A549 (cell line): Measurements from ENCODE around the gene RBM44. TPM values are rescaled to one million over a fixed set of nuclear protein-coding genes. Genes with fewer than 3 reads are reported as not detected.
A peak's percentile ranks its signal among the peaks of the same experiment; 100 is the strongest.

ENCODE experiments used
- ATAC-seq, 2 experiments: fragments of 200-7000 bp in 1 of 2; fragments of >200 bp in 1 of 2; cut with Nextera tagmentation in 1 of 2; cut with Tn5 transposase in 1 of 2; 3 replicates each; pipeline versions ENCODE4 v1.8.0 to v1.9.1; 2018 to 2020; ENCODE audit warnings: mild to moderate bottlenecking in 1 of 2, moderate library complexity in 1 of 2
- CTCF ChIA-PET: fragments of 300-600 bp; sonication (Branson Sonifier 250); formaldehyde crosslinking; extraction: SDS; loops from one replicate; lab custom pipeline; 2021; ENCODE audit warnings: antibody characterized with exemption, inconsistent platforms; lab: Yijun Ruan, JAX
- POLR2A ChIA-PET: fragments of 350-600 bp; formaldehyde crosslinking; extraction: SDS; loops from one replicate; lab custom pipeline; 2021; ENCODE audit warnings: antibody characterized with exemption, inconsistent platforms; lab: Yijun Ruan, JAX
- DNase-seq, 2 experiments: peaks; one replicate each; pipeline versions ENCODE4 v3.0.0 to v3.0.0-alpha.2; 2011 to 2016; ENCODE audit warnings: low read depth in 1 of 2, low spot score in 1 of 2
- FAIRE-seq: peaks from 2 replicates; lab custom pipeline; 2011; peaks lifted over from hg19 to GRCh38; lab: Jason Lieb, UNC
- H3K27ac ChIP-seq, 2 experiments: fragments of >200 bp; sonication (Bioruptor Twin); formaldehyde crosslinking; 3 replicates each; pipeline ENCODE4 v1.5.1; 2016 to 2017
- H3K4me1 ChIP-seq: fragments of >200 bp; sonication (Bioruptor Twin); formaldehyde crosslinking; 3 replicates; pipeline ENCODE4 v1.6.1; 2016
- H3K4me2 ChIP-seq: fragments of >200 bp; sonication (Bioruptor Twin); formaldehyde crosslinking; 3 replicates; pipeline ENCODE4 v1.6.1; 2016
- H3K4me3 ChIP-seq: fragments of >200 bp; sonication (Bioruptor Twin); formaldehyde crosslinking; 3 replicates; pipeline ENCODE4 v1.5.1; 2016
- H3K9me3 ChIP-seq: fragments of >200 bp; sonication (Bioruptor Twin); formaldehyde crosslinking; 3 replicates; pipeline ENCODE4 v1.6.1; 2016
- CBX8 ChIP-seq: fragments of 200-600 bp; sonication (generic); IDR thresholded peaks from 2 replicates; pipeline ENCODE4 v1.6.1; 2016
- CHD2 ChIP-seq: fragments of 150-350 bp; IDR thresholded peaks from 2 replicates; pipeline ENCODE4 v1.6.1; 2014; ENCODE audit warnings: low read length; ENCODE audit not compliant: partially characterized antibody
- EHF ChIP-seq: fragments of 250-450 bp; sonication (Bioruptor Pico); IDR thresholded peaks from 2 replicates; pipeline ENCODE4 v1.5.0; 2020; ENCODE audit warnings: mild to moderate bottlenecking
- EHMT2 ChIP-seq: fragments of 200-600 bp; sonication (generic); IDR thresholded peaks from 2 replicates; pipeline ENCODE4 v1.6.1; 2016; ENCODE audit warnings: antibody characterized with exemption, low read depth, mild to moderate bottlenecking, moderate library complexity
- ELK1 ChIP-seq: fragments of 150-350 bp; IDR thresholded peaks from 2 replicates; pipeline ENCODE4 v1.6.1; 2014; ENCODE audit warnings: low read depth, mild to moderate bottlenecking, low read length
- EP300 ChIP-seq, 2 experiments: fragments of >200 bp; sonication (Bioruptor Twin); formaldehyde crosslinking; IDR thresholded peaks; 2 replicates in 1 of 2; 3 replicates in 1 of 2; pipeline ENCODE4 v1.6.1; 2016 to 2017
- ESRRA ChIP-seq: fragments of 150-350 bp; IDR thresholded peaks from 2 replicates; pipeline ENCODE4 v1.6.1; 2014; ENCODE audit warnings: mild to moderate bottlenecking, low read length, borderline replicate concordance
- FOSB ChIP-seq: fragments of 250-450 bp; sonication (Bioruptor Pico); IDR thresholded peaks from 2 replicates; pipeline ENCODE4 v1.5.0; 2020; ENCODE audit warnings: mild to moderate bottlenecking, moderate library complexity
- FOSL2 ChIP-seq, 2 experiments: fragments of 450-650 bp in 1 of 2; fragments of >200 bp in 1 of 2; sonication (Bioruptor Twin) in 1 of 2; formaldehyde crosslinking; IDR thresholded peaks; 2 replicates each; pipeline versions ENCODE4 v1.5.0 to v1.6.1; 2016 to 2020; ENCODE audit warnings: mild to moderate bottlenecking in 1 of 2, moderate library complexity in 1 of 2
- FOXS1 ChIP-seq: fragments of 250-450 bp; sonication (Bioruptor Pico); IDR thresholded peaks from 2 replicates; pipeline ENCODE4 v1.5.0; 2020; ENCODE audit warnings: mild to moderate bottlenecking, moderate library complexity
- HES2 ChIP-seq: fragments of >200 bp; sonication (Bioruptor Twin); formaldehyde crosslinking; IDR thresholded peaks from 2 replicates; pipeline ENCODE4 v1.6.1; 2016
- HOXA7 ChIP-seq: fragments of 250-450 bp; sonication (Bioruptor Pico); IDR thresholded peaks from 2 replicates; pipeline ENCODE4 v1.5.0; 2020; ENCODE audit warnings: mild to moderate bottlenecking, moderate library complexity
- HOXB5 ChIP-seq: fragments of 250-450 bp; sonication (Bioruptor Pico); IDR thresholded peaks from 2 replicates; pipeline ENCODE4 v1.5.0; 2020; ENCODE audit warnings: mild to moderate bottlenecking, moderate library complexity
- KDM1A ChIP-seq: fragments of 200-600 bp; sonication (generic); IDR thresholded peaks from 2 replicates; pipeline ENCODE4 v1.6.1; 2016; ENCODE audit warnings: low read depth, mild to moderate bottlenecking
- POLR2AphosphoS2 ChIP-seq: conservative IDR thresholded peaks from 2 replicates; pipeline ENCODE4 v1.6.1; 2012; ENCODE audit warnings: low read length, improper control_type of control experiment, inconsistent platforms
- RAD21 ChIP-seq, 2 experiments: fragments of >200 bp in 1 of 2; sonication (Bioruptor Twin) in 1 of 2; formaldehyde crosslinking in 1 of 2; IDR thresholded peaks in 1 of 2; conservative IDR thresholded peaks in 1 of 2; 2 replicates in 1 of 2; 3 replicates in 1 of 2; pipeline ENCODE4 v1.6.1; 2012 to 2018; ENCODE audit warnings: inconsistent platforms in 1 of 2
- RARB ChIP-seq: fragments of 250-450 bp; sonication (Bioruptor Pico); IDR thresholded peaks from 2 replicates; pipeline ENCODE4 v1.8.0; 2021; ENCODE audit warnings: mild to moderate bottlenecking, moderate library complexity
- RCOR1 ChIP-seq: fragments of 150-350 bp; IDR thresholded peaks from 2 replicates; pipeline ENCODE4 v1.6.1; 2014; ENCODE audit warnings: antibody characterized with exemption, low read length, low read depth
- RNF2 ChIP-seq: fragments of 200-600 bp; sonication (generic); IDR thresholded peaks from 2 replicates; pipeline ENCODE4 v1.6.1; 2016; ENCODE audit warnings: low read depth, mild to moderate bottlenecking, antibody characterized with exemption, moderate library complexity, borderline replicate concordance
- SREBF2 ChIP-seq: fragments of 450-650 bp; IDR thresholded peaks from 2 replicates; pipeline ENCODE4 v1.6.1; 2014; ENCODE audit warnings: mild to moderate bottlenecking, moderate library complexity
- TP53 ChIP-seq: fragments of 250-450 bp; sonication (Bioruptor Pico); IDR thresholded peaks from 2 replicates; pipeline ENCODE4 v1.5.0; 2021; ENCODE audit warnings: mild to moderate bottlenecking, moderate library complexity
- WGBS: methylation state at CpG from one replicate; pipeline ENCODE4 v1.1.6; 2017; ENCODE audit errors: missing lambda C conversion rate; 5-methylcytosine and 5-hydroxymethylcytosine counted together
- polyA plus RNA-seq, 4 experiments: library from polyadenylated mRNA; depleted of rRNA in 3 of 4; stranded (reverse); fragments of >200 nt; fragmentation: RNase III in 1 of 4; extraction: RNeasy Plus Mini Kit Qiagen cat#74134 plus additional on column Dnase treatment in 1 of 4; gene quantifications; 2 replicates in 3 of 4; 3 replicates in 1 of 4; pipeline ENCODE4 v1.2.3, GENCODE V29; 2011 to 2017
- TF ChIP-seq, protein P1 (sequence below): IDR thresholded peaks from 2 replicates; pipeline ENCODE4 v1.6.1; 2012
- TF ChIP-seq, protein P2 (sequence below): IDR thresholded peaks from 2 replicates; pipeline ENCODE4 v1.6.1; 2012
- TF ChIP-seq, protein P3 (sequence below): fragments of 250-450 bp; sonication (Bioruptor Pico); IDR thresholded peaks from 2 replicates; pipeline ENCODE4 v1.5.0; 2020; ENCODE audit warnings: low read depth, mild to moderate bottlenecking, moderate library complexity
- TF ChIP-seq, protein P4 (sequence below): fragments of 450-650 bp; IDR thresholded peaks from 2 replicates; pipeline ENCODE4 v1.6.1; 2014; ENCODE audit warnings: antibody characterized with exemption

The RBM44 gene
- polyA plus RNA-seq, 2 of the 4 experiments (the other 2 are of a cell fraction) = 0.30 to 0.87 TPM

GRCh38 chr2:237864940-237865622, 66.5 kb downstream of the RBM44 start:
- ATAC-seq (peak in 1 of 2 experiments; percentile 8; a peak in 1 of 6 replicates), DNase-seq (no peak), FAIRE-seq (no peak)
- ChIA-PET POLR2A (no interaction called here), CTCF (interaction anchor here (1.3 to 1.5 kb wide), 2 partner anchors 9 to 11 kb away, joined by 3 read pairs; no protein-coding TSS in a partner anchor)
- peak overlapping the region in 1 of 2 experiments; percentile 66; a peak in 4 of 6 replicates for H3K27ac ChIP-seq
- WGBS = 81% methylated on average over 9 of the region's 9 CpGs
- TF ChIP-seq CBX8 = no peak
- no peak for TF ChIP-seq SREBF2
- no peak for TF ChIP-seq RARB (CRISPR knock-in tag)
- TF ChIP-seq, protein P1, sequence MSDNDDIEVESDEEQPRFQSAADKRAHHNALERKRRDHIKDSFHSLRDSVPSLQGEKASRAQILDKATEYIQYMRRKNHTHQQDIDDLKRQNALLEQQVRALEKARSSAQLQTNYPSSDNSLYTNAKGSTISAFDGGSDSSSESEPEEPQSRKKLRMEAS = no peak
- TF ChIP-seq FOXS1 (CRISPR knock-in tag) = no peak
- no peak for TF ChIP-seq EP300 (IDR thresholded peaks at IDR 0.05)
- TF ChIP-seq TP53 (CRISPR knock-in tag) = no peak
- TF ChIP-seq FOSB = no peak
- TF ChIP-seq RCOR1 = no peak
- H3K4me2 ChIP-seq = peak overlapping the region; percentile 40; the same call in 1 of the 3 replicates
- no peaks in the 10 kb centered on the region for H3K9me3 ChIP-seq
- H3K4me1 ChIP-seq = peaks cover 49% of the 10 kb centered on the region
- H3K4me3 ChIP-seq = no peak overlapping the region

DNA sequence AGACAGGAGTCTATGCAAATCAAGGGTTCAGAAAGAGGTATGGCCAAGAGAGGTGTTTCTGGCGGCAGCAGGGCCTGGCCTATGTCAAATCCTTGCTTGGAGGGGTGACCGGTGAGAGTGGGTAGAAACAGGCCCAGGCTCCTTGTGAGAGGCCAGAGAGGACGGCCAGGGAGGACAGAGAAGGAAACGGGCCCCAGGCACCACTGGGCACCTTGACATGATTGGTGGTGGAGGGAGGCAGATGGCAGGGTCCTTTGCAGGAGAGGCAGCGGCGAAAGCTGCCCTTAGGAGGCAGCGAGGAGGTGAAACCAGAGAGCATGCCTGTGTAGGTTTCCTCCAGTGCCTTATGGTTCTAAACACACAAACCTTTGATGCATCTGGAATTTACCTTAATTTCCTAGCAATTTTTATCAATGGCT, 67.1 kb downstream of the RBM44 start:
- FAIRE-seq (no peak), ATAC-seq (peak; percentile 40 to 65; a peak in 4 of 6 replicates), DNase-seq (no peak)
- Histone ChIP-seq H3K4me2 (peak overlapping the region; percentile 40), H3K27ac (peak overlapping the region in 1 of 2 experiments; percentile 66; a peak in 4 of 6 replicates), H3K4me3 (no peak overlapping the region), H3K9me3 (no peaks in the 10 kb centered on the region), H3K4me1 (peaks cover 46% of the 10 kb centered on the region)
- ChIA-PET CTCF (interaction anchor here (1.3 to 1.6 kb wide), 3 partner anchors 8 to 58 kb away, joined by 3 to 4 read pairs (median 3); no protein-coding TSS in a partner anchor), POLR2A (no interaction called here)
- 95% methylated on average over 7 of the region's 7 CpGs for WGBS
- TF ChIP-seq EHF (CRISPR knock-in tag) (no peak), ELK1 (no peak), FOSB (no peak), RNF2 (no peak), HOXB5 (CRISPR knock-in tag) (no peak), HOXA7 (no peak), HES2 (no peak), ESRRA (no peak), EHMT2 (no peak), FOSL2 (IDR thresholded peaks at IDR 0.05) (no peak), FOSL2 (CRISPR knock-in tag; IDR thresholded peaks at IDR 0.05) (no peak), RAD21 (conservative IDR thresholded peaks at IDR 0.05 in 1 of 2, IDR thresholded peaks at IDR 0.05 in 1 of 2) (no peak), KDM1A (no peak), FOXS1 (CRISPR knock-in tag) (no peak), POLR2AphosphoS2 (no peak), CHD2 (no peak)
- TF ChIP-seq, protein P1 = no peak
- TF ChIP-seq, protein P2, sequence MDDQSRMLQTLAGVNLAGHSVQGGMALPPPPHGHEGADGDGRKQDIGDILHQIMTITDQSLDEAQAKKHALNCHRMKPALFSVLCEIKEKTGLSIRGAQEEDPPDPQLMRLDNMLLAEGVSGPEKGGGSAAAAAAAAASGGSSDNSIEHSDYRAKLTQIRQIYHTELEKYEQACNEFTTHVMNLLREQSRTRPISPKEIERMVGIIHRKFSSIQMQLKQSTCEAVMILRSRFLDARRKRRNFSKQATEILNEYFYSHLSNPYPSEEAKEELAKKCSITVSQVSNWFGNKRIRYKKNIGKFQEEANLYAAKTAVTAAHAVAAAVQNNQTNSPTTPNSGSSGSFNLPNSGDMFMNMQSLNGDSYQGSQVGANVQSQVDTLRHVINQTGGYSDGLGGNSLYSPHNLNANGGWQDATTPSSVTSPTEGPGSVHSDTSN = no peak
- TF ChIP-seq, protein P3, sequence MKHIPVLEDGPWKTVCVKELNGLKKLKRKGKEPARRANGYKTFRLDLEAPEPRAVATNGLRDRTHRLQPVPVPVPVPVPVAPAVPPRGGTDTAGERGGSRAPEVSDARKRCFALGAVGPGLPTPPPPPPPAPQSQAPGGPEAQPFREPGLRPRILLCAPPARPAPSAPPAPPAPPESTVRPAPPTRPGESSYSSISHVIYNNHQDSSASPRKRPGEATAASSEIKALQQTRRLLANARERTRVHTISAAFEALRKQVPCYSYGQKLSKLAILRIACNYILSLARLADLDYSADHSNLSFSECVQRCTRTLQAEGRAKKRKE (CRISPR knock-in tag) = no peak
- TF ChIP-seq, protein P4, sequence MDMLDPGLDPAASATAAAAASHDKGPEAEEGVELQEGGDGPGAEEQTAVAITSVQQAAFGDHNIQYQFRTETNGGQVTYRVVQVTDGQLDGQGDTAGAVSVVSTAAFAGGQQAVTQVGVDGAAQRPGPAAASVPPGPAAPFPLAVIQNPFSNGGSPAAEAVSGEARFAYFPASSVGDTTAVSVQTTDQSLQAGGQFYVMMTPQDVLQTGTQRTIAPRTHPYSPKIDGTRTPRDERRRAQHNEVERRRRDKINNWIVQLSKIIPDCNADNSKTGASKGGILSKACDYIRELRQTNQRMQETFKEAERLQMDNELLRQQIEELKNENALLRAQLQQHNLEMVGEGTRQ = no peak
